GM23338 (cell line): ENCODE results near the gene QRFP. TPM values are rescaled to one million over a fixed set of nuclear protein-coding genes. Genes with fewer than 3 reads are reported as not detected.

ENCODE experiments used
- ATAC-seq: fragments of 200-7000 bp; cut with Tn5 transposase; 3 replicates; pipeline ENCODE4 v1.9.1; 2020
- DNase-seq: peaks from one replicate; pipeline ENCODE4 v3.0.0-alpha.2; 2015; ENCODE audit warnings: low spot score
- H2AFZ ChIP-seq: fragments of 200-600 bp; sonication (generic); 2 replicates; pipeline ENCODE4 v1.8.0; 2016; ENCODE audit warnings: antibody characterized with exemption, mild to moderate bottlenecking, moderate library complexity
- H3F3A ChIP-seq: fragments of 200-600 bp; sonication (generic); replicated peaks from 2 replicates; pipeline ENCODE4 v1.8.0; 2017; ENCODE audit warnings: antibody characterized with exemption, mixed run types, low read depth
- H3K27ac ChIP-seq: fragments of 200-600 bp; sonication (generic); 2 replicates; pipeline ENCODE4 v1.6.1; 2016; ENCODE audit warnings: low read depth
- H3K27me3 ChIP-seq: fragments of 200-600 bp; sonication (generic); 2 replicates; pipeline ENCODE4 v1.8.0; 2016; ENCODE audit warnings: mild to moderate bottlenecking, mixed run types, moderate library complexity; ENCODE audit not compliant: insufficient read depth
- H3K36me3 ChIP-seq: fragments of 200-600 bp; sonication (generic); 2 replicates; pipeline ENCODE4 v1.8.0; 2016; ENCODE audit warnings: mild to moderate bottlenecking; ENCODE audit not compliant: insufficient read depth
- H3K4me1 ChIP-seq: fragments of 200-600 bp; sonication (generic); 2 replicates; pipeline ENCODE4 v1.8.0; 2016; ENCODE audit warnings: mild to moderate bottlenecking, moderate library complexity; ENCODE audit not compliant: insufficient read depth
- H3K4me2 ChIP-seq: fragments of 200-600 bp; sonication (generic); 2 replicates; pipeline ENCODE4 v1.7.1; 2017; ENCODE audit warnings: mixed run types
- H3K4me3 ChIP-seq: fragments of 200-600 bp; sonication (generic); 2 replicates; pipeline ENCODE4 v1.6.1; 2016; ENCODE audit warnings: mixed run types
- H3K79me2 ChIP-seq: fragments of 200-600 bp; sonication (generic); replicated peaks from 2 replicates; pipeline ENCODE4 v1.8.0; 2017; ENCODE audit warnings: mild to moderate bottlenecking; ENCODE audit not compliant: insufficient read depth
- H3K9me2 ChIP-seq: fragments of 200-600 bp; sonication (generic); 2 replicates; pipeline ENCODE4 v1.8.0; 2017; ENCODE audit not compliant: insufficient read depth
- H4K20me1 ChIP-seq: fragments of 200-600 bp; sonication (generic); replicated peaks from 2 replicates; pipeline ENCODE4 v1.8.0; 2017; ENCODE audit warnings: mild to moderate bottlenecking; ENCODE audit not compliant: insufficient read depth
- H3K27ac Mint-ChIP-seq: 2 replicates; pipeline ENCODE4 v1.8.0; 2020; ENCODE audit warnings: inconsistent platforms, mild to moderate bottlenecking, moderate library complexity, mixed read lengths
- H3K27me3 Mint-ChIP-seq: 3 replicates; pipeline ENCODE4 v1.8.0; 2022; ENCODE audit warnings: low read depth, mild to moderate bottlenecking, moderate library complexity, mixed read lengths, inconsistent platforms; ENCODE audit not compliant: insufficient read depth, poor library complexity
- H3K36me3 Mint-ChIP-seq: 3 replicates; pipeline ENCODE4 v1.8.0; 2021; ENCODE audit warnings: low read depth, mild to moderate bottlenecking, inconsistent platforms, moderate library complexity, mixed read lengths
- H3K4me1 Mint-ChIP-seq: 3 replicates; pipeline ENCODE4 v1.8.0; 2020; ENCODE audit warnings: mild to moderate bottlenecking, inconsistent platforms, mixed read lengths
- H3K4me3 Mint-ChIP-seq: 3 replicates; pipeline ENCODE4 v1.8.0; 2021; ENCODE audit warnings: moderate library complexity, mild to moderate bottlenecking, inconsistent platforms, mixed read lengths
- H3K9me3 Mint-ChIP-seq: 3 replicates; pipeline ENCODE4 v1.8.0; 2020; ENCODE audit warnings: moderate library complexity, mild to moderate bottlenecking, inconsistent platforms, mixed read lengths
- CREB1 ChIP-seq: fragments of 250-450 bp; sonication (Bioruptor Pico); IDR thresholded peaks from 2 replicates; pipeline ENCODE4 v1.5.0; 2020; ENCODE audit warnings: low read depth, mild to moderate bottlenecking, moderate library complexity
- JUNB ChIP-seq: IDR thresholded peaks from one replicate; pipeline ENCODE4 v1.6.1; 2016; ENCODE audit warnings: antibody characterized with exemption; ENCODE audit not compliant: unreplicated experiment
- POLR2AphosphoS5 ChIP-seq: IDR thresholded peaks from 2 replicates; pipeline ENCODE4 v1.6.1; 2016; ENCODE audit warnings: antibody characterized with exemption, low read depth
- polyA plus RNA-seq: library from polyadenylated mRNA; unstranded; fragments of >200 nt; fragmentation: Nextera tagmentation; extraction: Ambion mirVana; gene quantifications from 2 replicates; pipeline ENCODE4 v1.2.1, GENCODE V29; 2016
- total RNA-seq: library from RNA; depleted of rRNA; stranded (reverse); fragments of >200 nt; shearing (Covaris generic); gene quantifications from 2 replicates; pipeline ENCODE4 v1.2.3, GENCODE V29; 2014
- TF ChIP-seq, protein P1 (sequence below): fragments of 250-450 bp; sonication (Bioruptor Pico); IDR thresholded peaks from 2 replicates; pipeline ENCODE4 v1.5.0; 2020; ENCODE audit warnings: mild to moderate bottlenecking, moderate library complexity
- TF ChIP-seq, protein P2 (sequence below): IDR thresholded peaks from 2 replicates; pipeline ENCODE4 v1.6.1; 2016; ENCODE audit warnings: antibody characterized with exemption
- TF ChIP-seq, protein P3 (sequence below): IDR thresholded peaks from one replicate; pipeline ENCODE4 v1.6.1; 2018; ENCODE audit warnings: antibody characterized with exemption; ENCODE audit not compliant: unreplicated experiment

The QRFP gene
- total and polyA plus RNA-seq, 2 experiments from 2014 or later: not detected

DNA sequence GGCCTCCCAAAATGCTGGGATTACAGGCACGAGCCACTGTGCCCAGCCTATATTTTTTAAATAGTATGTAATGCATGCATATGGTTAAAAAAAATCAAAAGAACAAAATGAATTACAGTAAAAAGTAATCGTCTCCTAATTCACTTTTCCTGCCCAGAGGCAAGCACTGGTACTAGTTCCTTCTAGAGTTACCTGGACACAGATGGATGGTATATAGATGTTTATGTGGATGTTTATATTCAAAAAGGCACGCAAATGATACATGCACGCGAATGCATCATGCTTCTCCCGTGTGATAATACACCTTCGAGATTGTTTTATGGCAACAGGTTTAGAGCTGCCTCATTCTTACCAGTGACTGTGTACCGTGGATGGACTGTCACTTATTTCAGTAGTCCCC lies 40.1 kb downstream of the QRFP start:
- H3K4me2 ChIP-seq: no peak overlapping the region
- no peaks in the 10 kb centered on the region for H3K27me3 ChIP-seq
- DNase-seq (no peak), ATAC-seq (no peak)
- H3K4me3 Mint-ChIP-seq: no peak overlapping the region
- no peak overlapping the region for H3K27ac ChIP-seq
- no peaks in the 10 kb centered on the region for H3K9me2 ChIP-seq
- no peak overlapping the region for H3K4me3 ChIP-seq
- peaks cover 18% of the 10 kb centered on the region for H3K4me1 Mint-ChIP-seq
- no peak overlapping the region for H3K27ac Mint-ChIP-seq
- H3K36me3 Mint-ChIP-seq: peaks cover 34% of the 10 kb centered on the region
- no peaks in the 10 kb centered on the region for H3K4me1 ChIP-seq
- H3K27me3 Mint-ChIP-seq: peaks cover 1% of the 10 kb centered on the region
- peaks cover 4% of the 10 kb centered on the region for H3F3A ChIP-seq
- no peaks in the 10 kb centered on the region for H3K9me3 Mint-ChIP-seq
- H3K36me3 ChIP-seq: peaks cover 21% of the 10 kb centered on the region
- peaks cover 72% of the 10 kb centered on the region for H3K79me2 ChIP-seq
- TF ChIP-seq, protein P1, sequence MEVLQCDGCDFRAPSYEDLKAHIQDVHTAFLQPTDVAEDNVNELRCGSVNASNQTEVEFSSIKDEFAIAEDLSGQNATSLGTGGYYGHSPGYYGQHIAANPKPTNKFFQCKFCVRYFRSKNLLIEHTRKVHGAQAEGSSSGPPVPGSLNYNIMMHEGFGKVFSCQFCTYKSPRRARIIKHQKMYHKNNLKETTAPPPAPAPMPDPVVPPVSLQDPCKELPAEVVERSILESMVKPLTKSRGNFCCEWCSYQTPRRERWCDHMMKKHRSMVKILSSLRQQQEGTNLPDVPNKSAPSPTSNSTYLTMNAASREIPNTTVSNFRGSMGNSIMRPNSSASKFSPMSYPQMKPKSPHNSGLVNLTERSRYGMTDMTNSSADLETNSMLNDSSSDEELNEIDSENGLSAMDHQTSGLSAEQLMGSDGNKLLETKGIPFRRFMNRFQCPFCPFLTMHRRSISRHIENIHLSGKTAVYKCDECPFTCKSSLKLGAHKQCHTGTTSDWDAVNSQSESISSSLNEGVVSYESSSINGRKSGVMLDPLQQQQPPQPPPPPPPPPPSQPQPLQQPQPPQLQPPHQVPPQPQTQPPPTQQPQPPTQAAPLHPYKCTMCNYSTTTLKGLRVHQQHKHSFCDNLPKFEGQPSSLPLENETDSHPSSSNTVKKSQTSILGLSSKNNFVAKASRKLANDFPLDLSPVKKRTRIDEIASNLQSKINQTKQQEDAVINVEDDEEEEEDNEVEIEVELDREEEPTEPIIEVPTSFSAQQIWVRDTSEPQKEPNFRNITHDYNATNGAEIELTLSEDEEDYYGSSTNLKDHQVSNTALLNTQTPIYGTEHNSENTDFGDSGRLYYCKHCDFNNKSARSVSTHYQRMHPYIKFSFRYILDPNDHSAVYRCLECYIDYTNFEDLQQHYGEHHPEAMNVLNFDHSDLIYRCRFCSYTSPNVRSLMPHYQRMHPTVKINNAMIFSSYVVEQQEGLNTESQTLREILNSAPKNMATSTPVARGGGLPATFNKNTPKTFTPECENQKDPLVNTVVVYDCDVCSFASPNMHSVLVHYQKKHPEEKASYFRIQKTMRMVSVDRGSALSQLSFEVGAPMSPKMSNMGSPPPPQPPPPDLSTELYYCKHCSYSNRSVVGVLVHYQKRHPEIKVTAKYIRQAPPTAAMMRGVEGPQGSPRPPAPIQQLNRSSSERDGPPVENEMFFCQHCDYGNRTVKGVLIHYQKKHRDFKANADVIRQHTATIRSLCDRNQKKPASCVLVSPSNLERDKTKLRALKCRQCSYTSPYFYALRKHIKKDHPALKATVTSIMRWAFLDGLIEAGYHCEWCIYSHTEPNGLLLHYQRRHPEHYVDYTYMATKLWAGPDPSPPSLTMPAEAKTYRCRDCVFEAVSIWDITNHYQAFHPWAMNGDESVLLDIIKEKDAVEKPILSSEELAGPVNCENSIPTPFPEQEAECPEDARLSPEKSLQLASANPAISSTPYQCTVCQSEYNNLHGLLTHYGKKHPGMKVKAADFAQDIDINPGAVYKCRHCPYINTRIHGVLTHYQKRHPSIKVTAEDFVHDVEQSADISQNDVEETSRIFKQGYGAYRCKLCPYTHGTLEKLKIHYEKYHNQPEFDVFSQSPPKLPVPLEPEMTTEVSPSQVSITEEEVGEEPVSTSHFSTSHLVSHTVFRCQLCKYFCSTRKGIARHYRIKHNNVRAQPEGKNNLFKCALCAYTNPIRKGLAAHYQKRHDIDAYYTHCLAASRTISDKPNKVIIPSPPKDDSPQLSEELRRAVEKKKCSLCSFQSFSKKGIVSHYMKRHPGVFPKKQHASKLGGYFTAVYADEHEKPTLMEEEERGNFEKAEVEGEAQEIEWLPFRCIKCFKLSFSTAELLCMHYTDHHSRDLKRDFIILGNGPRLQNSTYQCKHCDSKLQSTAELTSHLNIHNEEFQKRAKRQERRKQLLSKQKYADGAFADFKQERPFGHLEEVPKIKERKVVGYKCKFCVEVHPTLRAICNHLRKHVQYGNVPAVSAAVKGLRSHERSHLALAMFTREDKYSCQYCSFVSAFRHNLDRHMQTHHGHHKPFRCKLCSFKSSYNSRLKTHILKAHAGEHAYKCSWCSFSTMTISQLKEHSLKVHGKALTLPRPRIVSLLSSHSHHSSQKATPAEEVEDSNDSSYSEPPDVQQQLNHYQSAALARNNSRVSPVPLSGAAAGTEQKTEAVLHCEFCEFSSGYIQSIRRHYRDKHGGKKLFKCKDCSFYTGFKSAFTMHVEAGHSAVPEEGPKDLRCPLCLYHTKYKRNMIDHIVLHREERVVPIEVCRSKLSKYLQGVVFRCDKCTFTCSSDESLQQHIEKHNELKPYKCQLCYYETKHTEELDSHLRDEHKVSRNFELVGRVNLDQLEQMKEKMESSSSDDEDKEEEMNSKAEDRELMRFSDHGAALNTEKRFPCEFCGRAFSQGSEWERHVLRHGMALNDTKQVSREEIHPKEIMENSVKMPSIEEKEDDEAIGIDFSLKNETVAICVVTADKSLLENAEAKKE (CRISPR knock-in tag): no peak
- TF ChIP-seq, protein P2, sequence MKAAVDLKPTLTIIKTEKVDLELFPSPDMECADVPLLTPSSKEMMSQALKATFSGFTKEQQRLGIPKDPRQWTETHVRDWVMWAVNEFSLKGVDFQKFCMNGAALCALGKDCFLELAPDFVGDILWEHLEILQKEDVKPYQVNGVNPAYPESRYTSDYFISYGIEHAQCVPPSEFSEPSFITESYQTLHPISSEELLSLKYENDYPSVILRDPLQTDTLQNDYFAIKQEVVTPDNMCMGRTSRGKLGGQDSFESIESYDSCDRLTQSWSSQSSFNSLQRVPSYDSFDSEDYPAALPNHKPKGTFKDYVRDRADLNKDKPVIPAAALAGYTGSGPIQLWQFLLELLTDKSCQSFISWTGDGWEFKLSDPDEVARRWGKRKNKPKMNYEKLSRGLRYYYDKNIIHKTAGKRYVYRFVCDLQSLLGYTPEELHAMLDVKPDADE: no peak
- TF ChIP-seq POLR2AphosphoS5 (no peak), JUNB (no peak), CREB1 (no peak)
- TF ChIP-seq, protein P3, sequence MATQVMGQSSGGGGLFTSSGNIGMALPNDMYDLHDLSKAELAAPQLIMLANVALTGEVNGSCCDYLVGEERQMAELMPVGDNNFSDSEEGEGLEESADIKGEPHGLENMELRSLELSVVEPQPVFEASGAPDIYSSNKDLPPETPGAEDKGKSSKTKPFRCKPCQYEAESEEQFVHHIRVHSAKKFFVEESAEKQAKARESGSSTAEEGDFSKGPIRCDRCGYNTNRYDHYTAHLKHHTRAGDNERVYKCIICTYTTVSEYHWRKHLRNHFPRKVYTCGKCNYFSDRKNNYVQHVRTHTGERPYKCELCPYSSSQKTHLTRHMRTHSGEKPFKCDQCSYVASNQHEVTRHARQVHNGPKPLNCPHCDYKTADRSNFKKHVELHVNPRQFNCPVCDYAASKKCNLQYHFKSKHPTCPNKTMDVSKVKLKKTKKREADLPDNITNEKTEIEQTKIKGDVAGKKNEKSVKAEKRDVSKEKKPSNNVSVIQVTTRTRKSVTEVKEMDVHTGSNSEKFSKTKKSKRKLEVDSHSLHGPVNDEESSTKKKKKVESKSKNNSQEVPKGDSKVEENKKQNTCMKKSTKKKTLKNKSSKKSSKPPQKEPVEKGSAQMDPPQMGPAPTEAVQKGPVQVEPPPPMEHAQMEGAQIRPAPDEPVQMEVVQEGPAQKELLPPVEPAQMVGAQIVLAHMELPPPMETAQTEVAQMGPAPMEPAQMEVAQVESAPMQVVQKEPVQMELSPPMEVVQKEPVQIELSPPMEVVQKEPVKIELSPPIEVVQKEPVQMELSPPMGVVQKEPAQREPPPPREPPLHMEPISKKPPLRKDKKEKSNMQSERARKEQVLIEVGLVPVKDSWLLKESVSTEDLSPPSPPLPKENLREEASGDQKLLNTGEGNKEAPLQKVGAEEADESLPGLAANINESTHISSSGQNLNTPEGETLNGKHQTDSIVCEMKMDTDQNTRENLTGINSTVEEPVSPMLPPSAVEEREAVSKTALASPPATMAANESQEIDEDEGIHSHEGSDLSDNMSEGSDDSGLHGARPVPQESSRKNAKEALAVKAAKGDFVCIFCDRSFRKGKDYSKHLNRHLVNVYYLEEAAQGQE: no peak
- H2AFZ ChIP-seq: no peak overlapping the region
- peaks cover 33% of the 10 kb centered on the region for H4K20me1 ChIP-seq
